Hindlimb muscle (tissue), 1 donor: ENCODE results near the gene GFI1B. TPM values are rescaled to one million over a fixed set of nuclear protein-coding genes. Genes with fewer than 3 reads are reported as not detected.
"Not testable (repeated sequence)": the region's sequence is repeated elsewhere in the genome, so short reads cannot be mapped to it uniquely, and the experiment has no call there.

Source experiments
- DNase-seq: peaks from one replicate; pipeline ENCODE4 v3.0.0-alpha.2; 2013
- polyA plus RNA-seq: library from polyadenylated mRNA; unstranded; fragments of 120-200 nt; gene quantifications from one replicate; pipeline ENCODE4 v1.2.1, GENCODE V29; 2013; ENCODE audit not compliant: insufficient read length

GFI1B gene
- polyA plus RNA-seq, 1 donor: 0.56 TPM

DNA sequence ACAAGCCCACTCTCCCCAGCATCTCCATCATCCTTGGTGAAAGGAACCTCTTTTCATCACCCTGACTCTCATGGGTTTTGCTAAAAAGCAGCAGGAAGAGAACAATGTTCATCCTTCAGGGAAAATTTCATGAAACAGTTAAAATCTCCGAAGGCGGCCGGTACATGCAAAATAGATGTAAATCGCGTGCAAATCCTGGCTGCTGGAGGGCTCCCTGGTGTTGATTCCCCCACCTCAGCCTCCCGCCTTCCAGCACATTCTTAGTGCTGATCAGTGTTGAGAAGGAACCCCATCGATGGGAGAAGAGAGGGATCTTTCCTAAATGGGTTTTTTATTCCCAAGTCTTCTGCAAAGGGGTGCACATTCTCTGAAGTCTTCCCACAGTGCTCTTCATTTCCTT lies 8.7 kb upstream of the GFI1B start:
- no peak for DNase-seq

DNA sequence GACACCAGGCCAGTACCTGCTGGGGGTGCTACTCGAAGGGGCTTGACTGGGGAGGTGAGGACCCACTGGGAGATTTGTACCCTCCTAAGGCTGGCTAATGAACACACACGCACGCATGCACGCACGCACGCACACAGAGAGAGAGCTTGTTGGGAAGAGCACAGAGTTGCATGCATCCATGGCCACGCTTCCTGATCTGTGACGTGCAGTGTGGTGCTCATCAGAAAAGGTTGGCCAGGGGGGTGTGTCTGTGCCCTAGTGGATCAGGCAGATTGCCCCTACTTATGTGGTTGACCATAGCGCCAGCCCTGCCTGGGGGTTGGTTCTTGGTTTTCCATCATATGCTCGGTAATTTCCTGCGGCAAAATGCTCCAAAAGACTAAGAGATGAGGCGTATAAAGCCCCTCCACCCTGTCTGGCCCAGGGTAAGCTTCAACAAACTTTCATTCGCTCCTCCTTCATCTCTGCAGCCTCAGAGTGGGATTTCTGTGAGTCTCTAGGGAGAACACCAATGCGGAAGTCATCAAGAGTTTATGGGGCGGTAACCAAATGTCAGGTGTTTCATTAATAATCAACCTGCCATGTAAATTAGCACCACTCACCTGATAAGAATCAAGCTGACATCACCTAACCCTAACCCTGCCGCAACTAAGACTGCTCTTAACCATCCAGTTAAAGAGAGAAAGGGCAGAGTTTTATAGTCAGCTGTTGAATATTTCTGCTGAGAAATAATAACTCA lies 8.0 kb upstream of the GFI1B start:
- no peak for DNase-seq

DNA sequence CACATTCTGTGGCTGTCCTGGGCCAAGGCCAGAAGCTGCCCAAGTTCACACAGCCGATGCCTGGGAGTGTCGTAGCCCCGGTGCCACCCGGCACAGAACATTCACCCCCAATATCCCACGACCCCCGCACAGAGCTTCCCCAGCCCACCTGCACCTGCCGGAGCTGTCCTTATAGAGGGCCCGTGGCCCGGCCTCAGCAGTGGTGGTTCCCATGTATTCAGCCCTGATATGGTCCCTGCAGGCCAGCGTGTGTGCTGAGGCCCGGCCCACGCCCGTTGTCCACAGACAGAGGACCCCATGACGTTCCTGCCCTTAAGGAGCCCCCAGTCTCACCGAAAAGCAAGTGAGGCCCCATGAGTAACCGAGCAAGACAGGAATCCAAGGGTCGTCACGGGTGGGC lies 5.3 kb upstream of the GFI1B start:
- no peak for DNase-seq

DNA sequence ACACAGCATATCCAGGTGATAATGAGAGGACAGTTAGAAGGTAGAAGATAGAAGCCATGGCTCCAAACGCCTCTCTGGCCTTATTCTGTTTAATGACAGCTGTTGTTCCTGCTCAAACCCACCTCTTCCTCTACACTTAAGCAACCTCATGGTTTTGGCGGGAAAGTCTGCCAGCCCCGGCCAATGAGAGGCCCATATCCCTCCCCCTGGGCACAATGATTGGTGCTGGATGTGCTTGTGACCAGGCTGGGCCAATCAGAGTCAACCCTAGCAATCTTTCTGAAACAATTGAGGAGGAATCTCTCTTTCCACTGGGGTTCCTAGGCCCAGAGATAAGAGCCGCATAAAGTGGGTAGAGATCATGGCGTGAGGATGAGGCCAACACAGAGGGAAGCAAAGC lies 4.8 kb upstream of the GFI1B start:
- no peak for DNase-seq

DNA sequence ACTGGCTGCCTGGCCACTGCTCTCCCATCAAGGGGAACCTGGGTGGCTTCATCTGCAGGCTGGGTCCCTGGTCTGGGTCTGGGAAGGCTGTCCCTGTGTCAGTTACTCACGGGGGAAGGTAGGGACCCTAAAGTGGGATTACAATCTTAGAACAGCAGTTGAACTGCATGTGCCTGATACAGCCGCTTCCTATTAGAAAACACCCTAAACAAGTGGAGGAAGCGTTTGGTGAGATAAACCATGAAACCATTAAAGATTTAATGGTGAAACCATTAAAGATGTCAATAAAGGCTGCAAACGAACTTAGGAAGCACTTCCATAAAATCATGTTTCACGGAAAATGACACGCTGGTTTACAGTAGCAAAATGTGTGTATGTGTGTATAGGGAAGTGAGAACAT lies 2.5 kb upstream of the GFI1B start:
- no peak for DNase-seq

DNA sequence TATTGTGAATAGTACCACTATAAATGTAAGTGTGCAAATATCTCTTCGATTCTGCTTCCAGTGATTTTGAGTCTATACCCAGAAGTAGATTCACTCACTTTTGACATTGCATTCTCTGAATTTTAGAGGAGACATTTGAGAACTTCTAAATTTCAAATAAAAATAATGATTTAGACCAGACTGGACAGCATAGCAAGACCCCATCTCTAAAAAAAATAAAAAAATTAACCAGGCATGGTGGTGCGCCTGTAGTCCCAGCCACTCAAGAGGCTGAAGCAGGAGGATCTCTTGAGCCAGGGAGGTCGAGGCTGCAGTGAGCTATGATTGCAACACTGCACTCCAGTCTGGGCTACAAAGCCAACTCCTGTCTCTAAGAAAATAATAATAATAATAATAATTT lies 1.9 kb upstream of the GFI1B start:
- DNase-seq: no peak

DNA sequence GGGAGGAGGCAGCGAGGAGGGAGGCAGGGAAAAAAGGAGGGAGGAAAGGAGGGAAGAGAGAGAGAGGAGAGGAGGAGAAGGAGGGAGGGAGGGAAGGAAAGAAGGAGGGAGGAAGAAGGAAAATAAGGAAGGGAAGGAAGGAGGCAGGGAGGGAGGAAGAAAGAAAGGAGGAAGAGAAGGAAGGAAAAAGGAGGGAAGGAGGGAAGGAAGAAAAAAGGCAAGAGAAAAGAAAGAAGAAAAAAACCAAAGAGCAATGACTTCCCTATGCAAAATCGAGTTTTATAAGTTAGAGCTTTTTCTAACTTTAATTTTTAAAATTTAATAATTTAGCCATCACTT lies 413 bp upstream of the GFI1B start:
- DNase-seq: no peak

DNA sequence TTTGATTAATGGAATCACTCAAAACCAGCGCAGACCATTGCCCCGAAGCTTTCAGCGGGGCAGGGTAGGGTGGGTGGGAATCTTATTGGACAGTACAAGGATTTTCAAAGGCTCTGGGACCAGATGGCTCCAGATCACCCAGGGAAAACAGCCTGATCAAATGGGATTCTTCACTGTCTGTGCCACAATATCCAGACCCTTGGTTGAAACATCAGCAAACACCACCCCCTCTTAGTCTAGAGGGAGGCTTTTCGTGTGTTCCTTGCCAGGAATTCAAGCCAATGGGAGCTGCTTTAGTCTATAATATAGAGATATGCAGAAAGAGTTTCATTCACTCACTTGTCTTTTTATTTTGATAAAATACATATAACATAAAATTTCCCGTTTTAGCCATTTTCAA lies 1.7 kb downstream of the GFI1B start:
- DNase-seq: no peak

DNA sequence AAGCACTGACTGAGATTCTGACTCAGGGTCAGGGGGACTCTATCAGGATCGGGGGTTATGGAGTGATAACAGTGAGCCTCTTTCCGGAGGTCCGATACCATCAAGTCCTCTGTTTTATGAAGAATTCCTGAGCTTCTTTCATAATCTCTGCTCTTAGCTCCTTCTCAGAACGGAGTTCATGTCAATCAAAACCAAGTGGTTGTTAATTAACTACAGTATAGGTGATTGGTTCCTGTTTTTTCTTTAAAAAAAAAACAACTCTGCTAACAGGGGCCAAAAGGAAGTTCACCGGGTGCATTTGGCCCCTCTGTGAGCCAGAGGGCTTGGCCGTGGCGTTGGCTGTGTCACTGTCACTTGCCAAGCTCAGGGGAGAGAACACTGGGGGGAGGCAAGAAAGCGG lies 4.0 kb downstream of the GFI1B start:
- DNase-seq: no peak

DNA sequence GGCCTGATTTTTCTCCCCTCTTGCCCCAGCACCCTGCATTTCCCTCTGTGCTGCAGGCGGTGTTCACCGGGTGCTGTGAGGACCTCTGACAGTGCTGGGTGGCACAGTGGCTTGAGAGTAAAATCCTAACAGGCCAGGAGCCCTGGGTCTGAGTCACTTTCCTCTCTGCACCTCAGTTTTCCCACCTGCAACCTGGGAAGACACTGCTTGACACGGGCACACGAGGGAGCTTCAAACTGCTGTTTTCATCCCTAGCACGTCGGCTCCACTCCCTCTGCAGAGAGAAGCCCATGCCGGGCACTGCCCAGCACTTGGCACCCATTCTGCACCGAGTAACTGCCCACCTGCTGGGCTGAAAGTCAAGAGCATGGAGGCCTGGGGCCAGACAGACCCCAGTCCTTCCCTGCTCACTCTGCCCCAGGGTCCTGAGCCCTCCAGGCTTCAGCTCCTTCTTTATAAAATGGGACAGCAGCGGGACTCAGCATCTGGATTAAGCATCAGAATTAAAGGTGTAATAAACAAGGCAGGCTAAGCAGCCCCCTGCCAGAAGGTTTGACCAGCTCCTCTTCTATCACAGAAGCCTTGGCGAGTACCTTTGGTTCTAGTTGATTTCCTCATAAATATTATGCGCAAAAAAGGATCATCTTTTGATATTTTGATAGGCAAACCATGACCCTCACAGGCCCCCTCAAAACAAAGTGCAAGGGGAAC lies 5.2 kb downstream of the GFI1B start:
- no peak for DNase-seq

DNA sequence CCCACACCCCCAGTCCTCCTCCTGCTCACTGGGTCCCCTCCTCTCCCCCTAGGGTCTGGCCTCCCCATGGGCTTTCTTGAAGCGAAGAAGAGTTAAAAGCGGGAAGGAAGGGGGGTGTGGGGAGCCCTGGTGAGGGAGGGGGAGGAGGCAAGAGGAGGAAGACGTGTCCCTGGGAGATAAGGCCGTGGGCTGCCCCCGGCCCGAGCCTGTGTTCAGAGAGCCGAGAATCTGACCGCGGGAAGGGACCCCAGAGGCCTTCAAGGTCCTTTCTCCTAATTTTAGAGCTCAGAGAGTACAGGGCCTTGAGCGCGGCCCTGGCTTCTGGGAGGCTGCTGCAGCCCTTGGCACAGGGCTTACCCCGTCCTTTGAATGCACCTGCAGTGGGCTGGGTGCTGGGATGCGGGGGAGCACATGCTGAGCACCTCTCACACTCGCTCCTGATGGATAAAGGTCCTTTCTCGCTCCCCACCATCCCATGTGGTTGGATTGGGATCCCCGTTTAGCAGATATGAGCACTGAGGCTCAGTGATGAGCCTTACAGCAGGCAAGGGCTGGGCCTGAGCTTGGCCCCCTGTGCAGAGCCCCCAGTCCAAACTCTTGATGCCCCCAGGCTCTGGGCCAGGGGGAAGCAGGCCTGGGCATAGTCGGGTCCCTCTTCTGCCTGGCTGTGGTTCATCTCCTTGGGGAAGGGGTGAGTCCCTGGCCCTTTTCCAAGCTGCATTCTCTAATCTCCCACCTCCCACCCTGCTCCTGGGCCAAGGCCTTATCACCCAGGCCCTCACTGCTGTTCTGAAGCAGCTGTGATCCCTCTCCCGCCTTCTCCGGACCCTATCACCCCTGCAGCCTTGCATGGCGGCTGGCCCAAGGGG lies 5.9 kb downstream of the GFI1B start:
- DNase-seq: no peak

DNA sequence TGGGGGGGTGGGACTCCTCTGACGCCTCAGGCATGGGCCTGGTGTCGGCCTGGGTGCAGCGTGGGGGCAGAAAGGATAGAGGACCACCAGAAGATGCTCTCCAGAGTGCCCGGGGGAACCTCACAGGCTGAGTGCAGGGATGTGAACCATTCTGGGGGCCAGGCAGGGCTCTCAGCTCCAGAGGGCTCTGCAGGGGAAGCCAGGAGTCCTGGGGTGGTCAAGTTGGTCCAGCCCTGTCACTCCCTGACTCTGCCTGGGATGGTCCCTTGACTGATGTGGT lies 6.5 kb downstream of the GFI1B start:
- DNase-seq: no peak

DNA sequence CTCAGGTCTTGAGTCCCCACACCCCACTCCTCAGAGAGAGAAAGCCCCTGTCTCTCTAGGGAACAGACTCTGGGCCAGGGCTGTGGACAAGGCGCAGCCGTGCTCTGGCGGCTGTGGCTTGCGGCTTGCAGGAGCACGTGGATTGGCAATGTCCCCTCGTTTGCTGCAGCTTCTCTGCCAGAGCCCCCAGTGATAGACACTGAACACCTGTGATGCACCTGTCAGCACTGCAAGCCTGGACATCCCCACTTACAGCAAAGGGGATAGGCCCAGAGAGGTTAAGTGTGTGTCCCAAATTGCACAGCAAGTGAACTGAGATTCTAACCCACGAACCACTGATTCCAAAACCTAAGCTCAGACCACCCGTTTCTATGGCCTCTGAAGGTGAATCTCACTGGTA lies 7.0 kb downstream of the GFI1B start:
- DNase-seq: no peak

DNA sequence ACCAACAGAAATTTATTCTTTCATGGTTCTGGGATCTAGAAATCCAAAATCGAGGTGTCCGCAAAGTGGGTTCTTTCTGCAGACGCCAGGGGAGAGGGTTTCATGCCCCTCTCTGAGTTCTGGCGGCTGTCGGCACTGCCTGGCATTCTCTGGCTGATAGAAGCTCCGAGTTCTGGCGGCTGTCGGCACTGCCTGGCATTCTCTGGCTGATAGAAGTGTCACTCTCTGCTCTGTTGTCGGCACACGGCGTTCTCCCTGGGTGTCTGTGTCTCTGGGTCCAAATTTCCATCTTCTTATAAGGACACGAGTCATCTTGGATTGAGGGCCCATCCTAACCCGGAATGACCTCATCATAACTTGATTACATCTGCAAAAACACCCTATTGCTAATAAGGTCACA lies 7.6 kb downstream of the GFI1B start:
- DNase-seq: no peak

DNA sequence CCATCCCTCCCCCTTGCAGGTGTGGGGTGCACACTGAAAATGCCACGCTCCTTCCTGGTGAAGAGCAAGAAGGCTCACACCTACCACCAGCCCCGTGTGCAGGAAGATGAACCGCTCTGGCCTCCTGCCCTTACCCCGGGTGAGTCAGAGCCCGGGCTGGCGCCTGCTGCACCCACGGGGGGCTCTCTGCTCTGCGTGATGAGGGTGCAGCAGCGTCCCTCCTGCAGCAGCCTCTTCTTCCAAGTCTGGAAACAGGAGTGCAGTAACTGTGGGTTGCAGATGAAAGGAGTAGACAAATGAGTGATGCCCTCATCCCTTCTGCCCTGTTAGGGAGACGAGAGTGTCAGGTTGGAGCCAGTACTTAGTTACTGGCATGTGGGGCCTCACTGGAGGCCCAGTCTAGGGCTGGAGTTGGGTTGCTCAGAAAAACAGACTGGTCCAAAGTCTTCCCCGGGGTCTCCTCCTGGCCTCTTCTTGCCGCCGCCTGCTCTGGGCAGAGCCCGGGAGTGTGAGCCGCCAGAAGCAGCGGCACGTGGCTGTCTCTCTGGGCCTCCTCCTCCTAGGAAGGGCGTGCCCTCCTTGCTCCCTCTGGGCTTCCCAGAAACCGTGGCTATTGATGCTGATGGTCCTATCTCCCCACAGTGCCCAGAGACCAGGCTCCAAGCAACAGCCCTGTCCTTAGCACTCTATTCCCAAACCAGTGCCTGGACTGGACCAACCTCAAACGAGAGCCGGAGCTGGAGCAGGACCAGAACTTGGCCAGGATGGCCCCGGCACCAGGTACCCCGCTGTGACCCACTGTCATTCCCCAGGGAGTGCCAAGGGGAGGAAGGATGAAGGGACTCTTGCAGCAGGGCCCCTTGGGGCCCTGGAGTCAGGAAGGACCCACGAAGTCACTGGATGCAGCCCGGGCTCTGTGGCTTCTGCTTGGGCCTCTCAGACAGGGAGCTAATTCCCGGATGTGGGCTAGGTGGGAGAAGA lies 8.4 kb downstream of the GFI1B start:
- no peak for DNase-seq

DNA sequence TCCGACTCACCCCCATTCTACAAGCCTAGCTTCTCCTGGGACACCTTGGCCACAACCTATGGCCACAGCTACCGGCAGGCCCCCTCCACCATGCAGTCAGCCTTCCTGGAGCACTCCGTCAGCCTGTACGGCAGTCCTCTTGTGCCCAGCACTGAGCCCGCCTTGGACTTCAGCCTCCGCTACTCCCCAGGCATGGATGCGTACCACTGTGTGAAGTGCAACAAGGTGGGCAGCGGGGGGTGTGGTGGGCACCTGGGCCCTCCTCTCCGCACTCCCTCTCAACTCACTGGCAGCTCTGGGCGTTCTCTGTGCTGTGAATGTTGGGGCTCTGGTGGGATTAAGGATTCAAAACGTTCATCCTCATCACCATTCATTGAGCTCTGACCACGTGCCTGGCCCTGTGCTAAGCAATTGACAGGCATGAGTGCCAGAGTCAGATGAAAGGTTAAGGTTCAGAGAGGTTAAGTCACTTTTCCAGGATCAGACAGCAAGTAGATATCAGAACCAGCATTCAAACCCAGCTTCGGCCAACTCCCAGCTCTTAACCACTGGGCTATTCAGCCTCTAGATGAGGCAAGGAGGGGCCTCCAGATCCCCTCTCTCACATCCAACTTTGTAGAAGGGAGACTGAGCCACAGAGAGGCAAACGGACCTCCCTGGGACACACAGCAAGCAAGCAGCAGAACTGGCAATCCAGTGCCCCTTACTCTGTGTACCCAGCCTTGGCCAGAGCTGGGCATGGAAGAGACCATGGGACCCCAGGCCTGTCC lies 9.9 kb downstream of the GFI1B start:
- no peak for DNase-seq

DNA sequence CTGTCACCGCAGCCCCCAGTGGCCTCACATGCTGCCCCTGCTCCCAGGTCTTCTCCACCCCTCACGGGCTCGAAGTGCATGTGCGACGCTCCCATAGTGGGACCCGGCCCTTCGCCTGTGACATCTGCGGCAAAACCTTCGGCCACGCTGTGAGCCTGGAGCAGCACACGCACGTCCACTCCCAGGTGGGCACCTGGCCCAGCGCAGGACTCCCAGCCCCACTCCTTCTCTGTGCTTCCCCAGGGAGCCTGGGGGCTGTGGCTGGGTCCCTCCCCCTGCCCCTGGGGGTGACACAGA lies 10.5 kb downstream of the GFI1B start:
- no peak for DNase-seq

DNA sequence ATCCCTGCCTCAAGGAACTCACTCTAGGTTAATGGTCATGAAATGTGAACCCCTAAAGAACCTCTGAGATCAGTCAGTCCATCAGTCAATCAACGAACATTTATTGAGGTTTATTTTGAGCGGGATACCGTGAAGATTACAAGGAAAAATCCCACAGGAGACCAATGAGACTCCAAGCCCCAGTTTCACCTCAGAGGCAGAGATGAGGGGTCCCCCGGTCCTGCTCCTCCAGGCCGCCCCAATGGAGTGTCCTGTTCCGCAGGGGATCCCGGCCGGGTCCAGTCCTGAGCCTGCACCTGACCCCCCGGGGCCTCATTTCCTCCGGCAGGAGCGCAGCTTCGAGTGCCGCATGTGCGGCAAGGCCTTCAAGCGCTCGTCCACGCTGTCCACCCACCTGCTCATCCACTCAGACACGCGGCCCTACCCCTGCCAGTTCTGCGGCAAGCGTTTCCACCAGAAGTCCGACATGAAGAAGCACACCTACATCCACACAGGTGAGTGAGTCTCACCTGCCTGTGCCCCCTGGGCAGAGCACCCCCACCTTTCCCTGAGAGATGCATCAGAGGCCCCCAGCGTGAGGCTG lies 11.0 kb downstream of the GFI1B start:
- DNase-seq: no peak

DNA sequence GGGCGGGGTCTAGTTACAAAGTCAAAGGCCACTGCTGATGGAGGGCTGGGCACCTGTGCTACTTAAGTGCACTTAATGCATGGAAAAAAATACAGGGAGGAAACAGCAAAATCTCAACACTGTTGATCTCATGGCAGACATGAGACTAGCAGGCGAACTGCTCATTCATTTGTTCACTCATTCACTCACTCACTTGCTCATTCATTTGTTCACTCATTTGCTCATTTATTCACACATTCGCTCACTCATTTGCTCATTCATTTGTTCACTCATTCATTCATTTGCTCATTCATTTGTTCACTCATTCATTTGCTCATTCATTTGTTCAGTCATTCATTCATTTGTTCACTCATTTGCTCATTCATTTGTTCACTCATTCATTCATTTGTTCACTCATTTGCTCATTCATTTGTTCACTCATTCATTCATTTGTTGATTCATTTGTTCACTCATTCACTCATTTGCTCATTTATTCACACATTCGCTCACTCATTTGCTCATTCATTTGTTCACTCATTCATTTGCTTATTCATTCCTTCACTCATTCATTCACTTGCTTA lies 11.6 kb downstream of the GFI1B start:
- not testable (repeated sequence) for DNase-seq

DNA sequence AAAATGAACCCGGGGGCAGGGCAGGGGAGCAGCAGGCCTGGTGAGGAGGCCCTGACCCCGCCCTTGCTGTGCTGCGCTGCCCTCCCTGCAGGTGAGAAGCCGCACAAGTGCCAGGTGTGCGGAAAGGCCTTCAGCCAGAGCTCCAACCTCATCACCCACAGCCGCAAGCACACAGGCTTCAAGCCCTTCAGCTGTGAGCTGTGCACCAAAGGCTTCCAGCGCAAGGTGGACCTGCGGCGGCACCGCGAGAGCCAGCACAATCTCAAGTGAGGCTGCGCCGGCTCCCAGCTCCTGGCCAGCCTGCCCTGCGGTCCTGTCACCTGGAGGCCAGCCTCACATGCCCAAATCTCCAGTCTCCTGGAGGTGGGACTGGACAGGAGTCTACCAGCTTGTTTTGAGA lies 12.3 kb downstream of the GFI1B start:
- no peak for DNase-seq
